ENCODE data around the gene PSD2. TPM values are rescaled to one million over a fixed set of nuclear protein-coding genes. Genes with fewer than 3 reads are reported as not detected.

The PSD2 gene
- total and polyA plus RNA-seq, 10 of the 15 experiments (the other 5 are each of a cell fraction or from before 2014, with no cell fraction given), result 0.02 to 0.14 (median 0.03) TPM; not detected in 5

DNA sequence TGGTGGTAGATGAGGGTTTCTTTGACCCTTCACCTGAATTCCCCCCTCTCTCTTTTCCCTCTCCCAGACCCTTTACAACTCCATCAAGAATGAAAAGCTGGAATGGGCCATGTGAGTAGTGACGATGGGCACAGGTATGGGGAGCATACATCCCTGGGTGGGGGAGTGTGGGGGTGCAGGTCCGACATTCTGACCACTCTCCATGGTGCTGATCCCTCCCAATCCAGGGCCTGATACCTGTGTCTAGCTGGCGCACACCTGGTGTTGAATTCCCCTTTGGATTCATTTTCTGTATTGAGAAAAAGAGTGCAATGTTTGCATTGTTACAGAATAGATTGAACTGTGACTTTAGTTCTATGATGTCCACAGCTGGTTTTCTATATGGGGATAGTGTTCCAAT lies 40.0 kb downstream of the PSD2 start:
- Histone ChIP-seq H3K27ac (ENCODE audit: control insufficient read depth, insufficient read depth) (no peak overlapping the region), H3K27me3 (replicated peaks in 1 of 2; ENCODE audit: control insufficient read depth in 2 of 2, insufficient read depth in 2 of 2, low read length in 1 of 2) (no peaks in the 10 kb centered on the region; a peak in 1 of 4 replicates), H3K4me2 (ENCODE audit: control insufficient read depth, insufficient read depth) (no peak overlapping the region), H3K4me1 (ENCODE audit: control insufficient read depth, insufficient read depth, low read length) (no peaks in the 10 kb centered on the region), H3K4me3 (no peak overlapping the region), H3K9ac (ENCODE audit: control insufficient read depth, insufficient read depth, low read length) (no peak overlapping the region), H2AFZ (ENCODE audit: control insufficient read depth, low read depth, low read length) (no peak overlapping the region), H3K79me2 (ENCODE audit: control insufficient read depth, insufficient read depth, low read length) (no peaks in the 10 kb centered on the region), H3K36me3 (ENCODE audit: control insufficient read depth in 2 of 2, insufficient read depth in 2 of 2, low read length in 1 of 2) (no peaks in the 10 kb centered on the region), H3K9me3 (replicated peaks; ENCODE audit: control insufficient read depth, insufficient read depth, low read length) (no peaks in the 10 kb centered on the region), H4K20me1 (ENCODE audit: control insufficient read depth, insufficient read depth) (no peaks in the 10 kb centered on the region)
- DNase-seq (ENCODE audit: low read depth, low spot score) (no peak), FAIRE-seq (no peak), ATAC-seq (no peak)
- 32% methylated on average over 3 of the region's 3 CpGs for WGBS (ENCODE audit: insufficient coverage, insufficient replicate concordance, low lambda C conversion rate, missing lambda C conversion rate)
- intact Hi-C loops (cut with micrococcal nuclease; ENCODE audit: unreplicated experiment), result no loop called here
- ChIA-PET CTCF (interaction anchor here (0.8 kb wide), 1 partner anchor 133 kb away, joined by 3 read pairs; no protein-coding TSS in a partner anchor), POLR2A (no interaction called here), RAD21 (ENCODE audit: unreplicated experiment) (no interaction called here), SMC1A (ENCODE audit: uncharacterized antibody, unreplicated experiment) (no interaction called here)
- TF ChIP-seq, protein P1, sequence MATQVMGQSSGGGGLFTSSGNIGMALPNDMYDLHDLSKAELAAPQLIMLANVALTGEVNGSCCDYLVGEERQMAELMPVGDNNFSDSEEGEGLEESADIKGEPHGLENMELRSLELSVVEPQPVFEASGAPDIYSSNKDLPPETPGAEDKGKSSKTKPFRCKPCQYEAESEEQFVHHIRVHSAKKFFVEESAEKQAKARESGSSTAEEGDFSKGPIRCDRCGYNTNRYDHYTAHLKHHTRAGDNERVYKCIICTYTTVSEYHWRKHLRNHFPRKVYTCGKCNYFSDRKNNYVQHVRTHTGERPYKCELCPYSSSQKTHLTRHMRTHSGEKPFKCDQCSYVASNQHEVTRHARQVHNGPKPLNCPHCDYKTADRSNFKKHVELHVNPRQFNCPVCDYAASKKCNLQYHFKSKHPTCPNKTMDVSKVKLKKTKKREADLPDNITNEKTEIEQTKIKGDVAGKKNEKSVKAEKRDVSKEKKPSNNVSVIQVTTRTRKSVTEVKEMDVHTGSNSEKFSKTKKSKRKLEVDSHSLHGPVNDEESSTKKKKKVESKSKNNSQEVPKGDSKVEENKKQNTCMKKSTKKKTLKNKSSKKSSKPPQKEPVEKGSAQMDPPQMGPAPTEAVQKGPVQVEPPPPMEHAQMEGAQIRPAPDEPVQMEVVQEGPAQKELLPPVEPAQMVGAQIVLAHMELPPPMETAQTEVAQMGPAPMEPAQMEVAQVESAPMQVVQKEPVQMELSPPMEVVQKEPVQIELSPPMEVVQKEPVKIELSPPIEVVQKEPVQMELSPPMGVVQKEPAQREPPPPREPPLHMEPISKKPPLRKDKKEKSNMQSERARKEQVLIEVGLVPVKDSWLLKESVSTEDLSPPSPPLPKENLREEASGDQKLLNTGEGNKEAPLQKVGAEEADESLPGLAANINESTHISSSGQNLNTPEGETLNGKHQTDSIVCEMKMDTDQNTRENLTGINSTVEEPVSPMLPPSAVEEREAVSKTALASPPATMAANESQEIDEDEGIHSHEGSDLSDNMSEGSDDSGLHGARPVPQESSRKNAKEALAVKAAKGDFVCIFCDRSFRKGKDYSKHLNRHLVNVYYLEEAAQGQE (IDR thresholded peaks at IDR 0.05; ENCODE audit: low read depth, low read length), result peak; percentile 84
- TF ChIP-seq MTA2 (IDR thresholded peaks at IDR 0.05; ENCODE audit: low read depth), result no peak
- BruUV-seq (replicated peaks), result no TSS peak
- in situ Hi-C loops (cut with MboI), result no loop called here

DNA sequence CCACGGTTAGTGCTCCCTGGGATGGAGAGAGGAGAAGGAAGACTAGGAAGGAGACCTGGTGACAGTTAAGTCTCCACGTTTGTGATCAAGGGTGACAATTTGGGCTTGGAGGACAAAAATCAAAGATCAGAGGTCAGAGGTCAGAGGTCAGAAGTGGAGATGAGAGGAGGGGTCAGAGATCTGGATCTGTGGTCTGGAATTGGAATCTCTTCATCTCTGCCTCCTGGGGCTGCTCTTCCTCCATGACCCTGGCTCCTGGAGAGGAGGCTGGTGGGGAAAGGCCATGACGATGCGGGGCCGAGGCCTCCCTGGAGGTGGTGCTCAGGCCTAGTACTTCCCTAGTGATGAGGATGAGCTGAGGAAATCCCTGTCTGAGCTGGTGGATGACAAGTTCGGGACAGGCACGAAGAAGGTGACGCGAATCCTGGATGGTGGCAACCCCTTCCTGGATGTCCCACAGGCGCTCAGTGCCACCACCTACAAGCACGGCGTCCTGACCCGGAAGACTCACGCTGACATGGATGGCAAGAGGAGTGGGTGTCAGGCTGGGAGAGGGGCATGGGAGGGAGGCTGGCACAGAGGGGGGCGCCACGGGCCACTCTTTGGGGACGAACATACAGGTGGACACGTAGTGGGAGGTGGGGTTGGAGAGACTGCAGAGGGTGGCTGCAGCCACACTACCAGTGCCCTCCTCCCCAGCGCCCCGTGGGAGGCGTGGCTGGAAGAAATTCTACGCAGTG lies 41.0 kb downstream of the PSD2 start:
- ATAC-seq (no peak), FAIRE-seq (no peak), DNase-seq (ENCODE audit: low read depth, low spot score) (no peak)
- Histone ChIP-seq H3K27me3 (replicated peaks in 1 of 2; ENCODE audit: control insufficient read depth in 2 of 2, insufficient read depth in 2 of 2, low read length in 1 of 2) (no peaks in the 10 kb centered on the region; a peak in 1 of 4 replicates), H3K79me2 (ENCODE audit: control insufficient read depth, insufficient read depth, low read length) (no peaks in the 10 kb centered on the region), H3K9me3 (replicated peaks; ENCODE audit: control insufficient read depth, insufficient read depth, low read length) (no peaks in the 10 kb centered on the region), H3K4me1 (ENCODE audit: control insufficient read depth, insufficient read depth, low read length) (no peaks in the 10 kb centered on the region), H3K9ac (ENCODE audit: control insufficient read depth, insufficient read depth, low read length) (no peak overlapping the region), H4K20me1 (ENCODE audit: control insufficient read depth, insufficient read depth) (no peaks in the 10 kb centered on the region), H3K4me3 (no peak overlapping the region), H3K27ac (ENCODE audit: control insufficient read depth, insufficient read depth) (no peak overlapping the region), H3K36me3 (ENCODE audit: control insufficient read depth in 2 of 2, insufficient read depth in 2 of 2, low read length in 1 of 2) (no peaks in the 10 kb centered on the region), H3K4me2 (ENCODE audit: control insufficient read depth, insufficient read depth) (no peak overlapping the region), H2AFZ (ENCODE audit: control insufficient read depth, low read depth, low read length) (no peak overlapping the region)
- SMC1A ChIA-PET (ENCODE audit: uncharacterized antibody, unreplicated experiment), result no interaction called here
- POLR2A ChIA-PET, result no interaction called here
- RAD21 ChIA-PET (ENCODE audit: unreplicated experiment), result no interaction called here
- WGBS (ENCODE audit: insufficient coverage, insufficient replicate concordance, low lambda C conversion rate, missing lambda C conversion rate), result 54% methylated on average over 22 of the region's 22 CpGs
- BruUV-seq (replicated peaks), result no TSS peak
- CTCF ChIA-PET, result interaction anchor here (1.2 kb wide), 1 partner anchor 49 kb away, joined by 3 read pairs; no protein-coding TSS in a partner anchor
- in situ Hi-C loops (cut with MboI) (no loop called here), intact Hi-C loops (cut with micrococcal nuclease; ENCODE audit: unreplicated experiment) (no loop called here)
- TF ChIP-seq, protein P2, sequence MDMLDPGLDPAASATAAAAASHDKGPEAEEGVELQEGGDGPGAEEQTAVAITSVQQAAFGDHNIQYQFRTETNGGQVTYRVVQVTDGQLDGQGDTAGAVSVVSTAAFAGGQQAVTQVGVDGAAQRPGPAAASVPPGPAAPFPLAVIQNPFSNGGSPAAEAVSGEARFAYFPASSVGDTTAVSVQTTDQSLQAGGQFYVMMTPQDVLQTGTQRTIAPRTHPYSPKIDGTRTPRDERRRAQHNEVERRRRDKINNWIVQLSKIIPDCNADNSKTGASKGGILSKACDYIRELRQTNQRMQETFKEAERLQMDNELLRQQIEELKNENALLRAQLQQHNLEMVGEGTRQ (IDR thresholded peaks at IDR 0.05; ENCODE audit: borderline replicate concordance, low read depth, low read length), result no peak
- TF ChIP-seq NR2F1 (conservative IDR thresholded peaks at IDR 0.05) (0 out of 2 replicates have a peak, but pooled peaks have one; percentile 29), NR2C1 (IDR thresholded peaks at IDR 0.05) (peak; percentile 54; the same call in 1 of the 2 replicates), ZNF687 (IDR thresholded peaks at IDR 0.05) (no peak)

Data from GM12878 (cell line).